Smooth muscle cell (in vitro differentiated cells): Measurements from ENCODE around the gene MAGED2. TPM values are rescaled to one million over a fixed set of nuclear protein-coding genes. Genes with fewer than 3 reads are reported as not detected.

ENCODE experiments used
- DNase-seq: peaks from one replicate; lab custom pipeline; 2025; ENCODE audit not compliant: unreplicated experiment; lab: John Stamatoyannopoulos, UW
- H2AFZ ChIP-seq: fragments of 200-600 bp; sonication (generic); 2 replicates; pipeline ENCODE4 v1.6.0; 2016; ENCODE audit warnings: antibody characterized with exemption, low read depth, mild to moderate bottlenecking
- H3F3A ChIP-seq: fragments of 200-600 bp; sonication (generic); 2 replicates; pipeline ENCODE4 v1.6.0; 2017; ENCODE audit warnings: antibody characterized with exemption, low read depth
- H3K27ac ChIP-seq: fragments of 200-600 bp; sonication (generic); 2 replicates; pipeline ENCODE4 v1.5.1; 2016; ENCODE audit warnings: low read depth, mild to moderate bottlenecking
- H3K27me3 ChIP-seq: fragments of 200-600 bp; sonication (generic); 2 replicates; pipeline ENCODE4 v1.6.1; 2016; ENCODE audit warnings: low read depth, mild to moderate bottlenecking
- H3K36me3 ChIP-seq: fragments of 200-600 bp; sonication (generic); 2 replicates; pipeline ENCODE4 v1.5.1; 2016; ENCODE audit warnings: low read depth
- H3K4me1 ChIP-seq: fragments of 200-600 bp; sonication (generic); 2 replicates; pipeline ENCODE4 v1.5.1; 2016; ENCODE audit warnings: low read depth
- H3K4me2 ChIP-seq: fragments of 200-600 bp; sonication (generic); 2 replicates; pipeline ENCODE4 v1.6.0; 2016; ENCODE audit warnings: mild to moderate bottlenecking
- H3K4me3 ChIP-seq: fragments of 200-600 bp; sonication (generic); 2 replicates; pipeline ENCODE4 v1.5.1; 2016; ENCODE audit warnings: mild to moderate bottlenecking
- H3K79me2 ChIP-seq: fragments of 200-600 bp; sonication (generic); 2 replicates; pipeline ENCODE4 v1.6.0; 2016; ENCODE audit warnings: low read depth, mild to moderate bottlenecking
- H3K9ac ChIP-seq: fragments of 200-600 bp; sonication (generic); 2 replicates; pipeline ENCODE4 v1.6.0; 2016; ENCODE audit warnings: low read depth
- H3K9me3 ChIP-seq: fragments of 200-600 bp; sonication (generic); replicated peaks from 2 replicates; pipeline ENCODE4 v1.5.1; 2016; ENCODE audit warnings: low read depth
- H4K20me1 ChIP-seq: fragments of 200-600 bp; sonication (generic); 2 replicates; pipeline ENCODE4 v1.6.0; 2016; ENCODE audit warnings: low read depth
- WGBS: methylation state at CpG from one replicate; pipeline ENCODE4 v1.1.7; 2016; ENCODE audit warnings: low lambda C conversion rate; 5-methylcytosine and 5-hydroxymethylcytosine counted together
- polyA plus RNA-seq: library from polyadenylated mRNA; unstranded; fragments of >200 nt; fragmentation: Nextera tagmentation; extraction: Ambion mirVana; gene quantifications from 2 replicates; pipeline ENCODE4 v1.2.1, GENCODE V29; 2016
- total RNA-seq: library from RNA; depleted of rRNA; stranded (reverse); fragments of >200 nt; gene quantifications from 2 replicates; pipeline ENCODE4 v1.2.3, GENCODE V29; 2014
- TF ChIP-seq, protein P1 (sequence below): fragments of 200-600 bp; sonication (generic); IDR thresholded peaks from 2 replicates; pipeline ENCODE4 v1.5.1; 2017; ENCODE audit warnings: borderline replicate concordance, mild to moderate bottlenecking, antibody characterized with exemption; ENCODE audit not compliant: insufficient read depth, poor library complexity, severe bottlenecking

MAGED2 gene
- total and polyA plus RNA-seq, 2 experiments from 2014 or later = 488 to 741 TPM

DNA sequence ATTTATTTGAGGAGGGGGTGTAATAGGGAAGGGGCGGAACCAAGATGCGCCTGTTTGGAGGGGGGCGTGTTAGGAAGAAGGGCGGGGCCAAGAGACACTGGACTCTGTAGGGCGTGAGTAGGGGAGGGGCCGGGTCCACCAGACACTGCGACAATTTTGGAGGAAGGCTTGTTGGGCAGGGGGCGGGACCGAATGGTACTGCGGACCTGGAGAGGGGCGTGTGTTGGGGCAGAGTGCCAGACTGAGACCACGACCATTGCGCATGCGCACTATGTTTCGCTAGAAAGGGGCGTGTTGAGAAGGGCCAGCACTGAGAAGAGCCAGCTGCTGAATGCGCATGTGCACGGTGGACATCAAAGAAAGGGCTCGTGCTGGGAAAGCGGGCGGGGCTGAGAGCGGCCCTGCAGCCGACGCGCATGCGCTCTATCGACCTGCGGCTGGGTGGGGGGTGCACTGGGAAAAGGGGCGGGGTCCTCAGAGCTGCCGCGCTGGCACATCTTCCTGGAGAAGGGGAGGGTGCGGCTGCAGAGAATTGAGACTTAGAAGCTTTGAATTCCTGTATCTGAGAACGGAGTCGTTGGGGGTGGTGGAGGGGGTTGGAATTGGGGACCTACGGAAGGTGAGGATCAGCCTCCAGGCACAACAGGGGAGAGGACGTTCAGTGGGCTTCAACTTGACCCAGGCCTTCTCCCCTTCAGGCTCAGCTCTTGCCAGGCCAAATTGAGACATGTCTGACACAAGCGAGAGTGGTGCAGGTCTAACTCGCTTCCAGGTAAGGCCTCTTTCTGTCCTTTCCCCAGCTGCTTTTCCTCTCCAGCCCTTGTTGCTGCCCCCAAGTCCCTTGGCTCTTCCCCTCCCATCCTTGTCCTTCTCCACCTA, 1.3 kb downstream of the MAGED2 start:
- no peaks in the 10 kb centered on the region for H3K36me3 ChIP-seq
- H3K4me2 ChIP-seq = peak overlapping the region; percentile 95
- no peaks in the 10 kb centered on the region for H3F3A ChIP-seq
- 31% methylated on average over 33 of the region's 38 CpGs for WGBS
- peaks cover 47% of the 10 kb centered on the region for H4K20me1 ChIP-seq
- peak; percentile 70 for DNase-seq
- no peaks in the 10 kb centered on the region for H3K9me3 ChIP-seq
- H3K27ac ChIP-seq = peak overlapping the region; percentile 71
- peaks cover 28% of the 10 kb centered on the region for H3K79me2 ChIP-seq
- H2AFZ ChIP-seq = no peak overlapping the region
- TF ChIP-seq, protein P1, sequence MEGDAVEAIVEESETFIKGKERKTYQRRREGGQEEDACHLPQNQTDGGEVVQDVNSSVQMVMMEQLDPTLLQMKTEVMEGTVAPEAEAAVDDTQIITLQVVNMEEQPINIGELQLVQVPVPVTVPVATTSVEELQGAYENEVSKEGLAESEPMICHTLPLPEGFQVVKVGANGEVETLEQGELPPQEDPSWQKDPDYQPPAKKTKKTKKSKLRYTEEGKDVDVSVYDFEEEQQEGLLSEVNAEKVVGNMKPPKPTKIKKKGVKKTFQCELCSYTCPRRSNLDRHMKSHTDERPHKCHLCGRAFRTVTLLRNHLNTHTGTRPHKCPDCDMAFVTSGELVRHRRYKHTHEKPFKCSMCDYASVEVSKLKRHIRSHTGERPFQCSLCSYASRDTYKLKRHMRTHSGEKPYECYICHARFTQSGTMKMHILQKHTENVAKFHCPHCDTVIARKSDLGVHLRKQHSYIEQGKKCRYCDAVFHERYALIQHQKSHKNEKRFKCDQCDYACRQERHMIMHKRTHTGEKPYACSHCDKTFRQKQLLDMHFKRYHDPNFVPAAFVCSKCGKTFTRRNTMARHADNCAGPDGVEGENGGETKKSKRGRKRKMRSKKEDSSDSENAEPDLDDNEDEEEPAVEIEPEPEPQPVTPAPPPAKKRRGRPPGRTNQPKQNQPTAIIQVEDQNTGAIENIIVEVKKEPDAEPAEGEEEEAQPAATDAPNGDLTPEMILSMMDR = no peak
- H3K4me3 ChIP-seq = peak overlapping the region; percentile 77
- H3K9ac ChIP-seq = peak overlapping the region; percentile 81
- no peaks in the 10 kb centered on the region for H3K4me1 ChIP-seq
- H3K27me3 ChIP-seq = no peaks in the 10 kb centered on the region

DNA sequence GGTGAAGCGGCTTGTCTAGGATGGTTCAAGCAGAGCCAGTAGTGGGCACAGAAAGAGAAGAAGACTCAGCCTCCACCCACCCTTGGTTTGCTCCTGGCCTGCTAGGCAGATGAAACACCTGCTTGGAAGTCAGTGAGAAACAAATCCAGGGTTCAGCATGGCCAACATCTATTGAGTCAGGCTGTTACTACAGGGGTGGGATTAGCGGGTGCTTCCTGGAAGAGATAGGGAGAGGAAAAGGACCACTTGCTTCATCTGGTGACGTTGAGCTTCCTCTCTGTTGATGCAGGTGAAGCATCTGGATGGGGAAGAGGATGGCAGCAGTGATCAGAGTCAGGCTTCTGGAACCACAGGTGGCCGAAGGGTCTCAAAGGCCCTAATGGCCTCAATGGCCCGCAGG, 3.0 kb downstream of the MAGED2 start:
- Histone ChIP-seq H3F3A (no peaks in the 10 kb centered on the region), H3K27ac (no peak overlapping the region), H3K4me3 (peak overlapping the region; percentile 77), H3K79me2 (peaks cover 28% of the 10 kb centered on the region), H2AFZ (no peak overlapping the region), H3K27me3 (no peaks in the 10 kb centered on the region), H3K4me2 (peak overlapping the region; percentile 95), H3K4me1 (no peaks in the 10 kb centered on the region), H4K20me1 (peaks cover 63% of the 10 kb centered on the region), H3K9ac (no peak overlapping the region), H3K36me3 (no peaks in the 10 kb centered on the region), H3K9me3 (no peaks in the 10 kb centered on the region)
- TF ChIP-seq, protein P1 = no peak
- 86% methylated on average over 5 of the region's 5 CpGs for WGBS
- DNase-seq = no peak

DNA sequence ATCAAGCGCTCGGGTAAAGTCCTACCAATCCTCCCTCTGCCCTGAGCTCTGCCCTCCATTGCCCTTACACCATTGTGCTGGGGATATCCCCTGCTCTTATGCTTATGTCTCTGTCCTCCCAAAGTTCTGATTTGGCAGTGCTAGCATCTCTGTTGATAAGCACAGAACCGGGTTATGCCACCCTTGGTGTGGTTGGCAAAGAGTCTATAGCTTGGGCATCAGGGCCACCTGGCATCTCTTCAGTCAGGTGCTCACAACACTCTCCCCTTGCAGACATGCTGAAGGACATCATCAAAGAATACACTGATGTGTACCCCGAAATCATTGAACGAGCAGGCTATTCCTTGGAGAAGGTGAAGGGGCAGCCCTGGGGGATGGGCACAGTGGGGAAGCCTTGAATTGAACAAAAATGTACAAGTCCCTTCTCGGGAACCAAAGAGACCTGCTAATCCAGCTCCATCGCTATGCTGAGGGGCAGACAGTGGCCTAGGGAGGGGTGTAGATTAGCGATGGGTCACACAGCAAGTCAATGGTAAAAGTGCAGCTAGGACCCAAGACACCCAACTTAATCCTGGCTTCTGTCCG, 3.8 kb downstream of the MAGED2 start:
- H3K27me3 ChIP-seq = no peaks in the 10 kb centered on the region
- H4K20me1 ChIP-seq = peaks cover 68% of the 10 kb centered on the region
- WGBS = 79% methylated on average over 9 of the region's 9 CpGs
- no peak overlapping the region for H3K27ac ChIP-seq
- H3K36me3 ChIP-seq = no peaks in the 10 kb centered on the region
- TF ChIP-seq, protein P1 = no peak
- peaks cover 28% of the 10 kb centered on the region for H3K79me2 ChIP-seq
- no peak overlapping the region for H2AFZ ChIP-seq
- no peaks in the 10 kb centered on the region for H3K9me3 ChIP-seq
- no peak overlapping the region for H3K4me3 ChIP-seq
- peak overlapping the region; percentile 95 for H3K4me2 ChIP-seq
- H3F3A ChIP-seq = peaks cover 4% of the 10 kb centered on the region
- H3K9ac ChIP-seq = no peak overlapping the region
- no peak for DNase-seq
- H3K4me1 ChIP-seq = no peaks in the 10 kb centered on the region
